COLO829 (cell line): ENCODE data around the gene CEND1.

Experiments used
- DNase-seq: peaks from one replicate; pipeline ENCODE4 v3.0.0; 2012; ENCODE audit warnings: low spot score

Gene CEND1

DNA sequence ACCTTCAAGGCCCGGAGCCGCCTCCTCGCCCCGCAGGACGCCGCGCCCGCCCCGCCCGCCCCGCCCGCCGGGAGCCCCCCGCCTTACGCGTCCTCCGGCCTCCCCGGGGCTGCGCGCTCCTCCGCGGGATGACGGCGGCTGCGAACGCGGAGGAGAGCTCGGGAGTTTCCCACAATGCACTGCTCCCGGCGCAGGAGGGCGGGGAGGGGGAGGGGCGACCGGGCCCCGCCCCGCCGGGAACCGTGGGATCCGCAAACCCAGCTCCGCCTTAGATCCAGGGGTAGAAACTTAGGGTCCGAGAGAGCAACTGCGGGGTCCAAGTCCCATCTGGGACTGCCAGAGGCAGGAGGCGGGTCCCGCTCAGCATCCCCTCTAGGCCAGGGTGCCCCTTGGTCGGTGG is at the start of gene CEND1:
Gene CEND1, minus strand, starts transcription at position 148 of the 400 bp plus-strand sequence. CDS start 1,514 bp downstream, outside the sequence.
- DNase-seq, result no peak

DNA sequence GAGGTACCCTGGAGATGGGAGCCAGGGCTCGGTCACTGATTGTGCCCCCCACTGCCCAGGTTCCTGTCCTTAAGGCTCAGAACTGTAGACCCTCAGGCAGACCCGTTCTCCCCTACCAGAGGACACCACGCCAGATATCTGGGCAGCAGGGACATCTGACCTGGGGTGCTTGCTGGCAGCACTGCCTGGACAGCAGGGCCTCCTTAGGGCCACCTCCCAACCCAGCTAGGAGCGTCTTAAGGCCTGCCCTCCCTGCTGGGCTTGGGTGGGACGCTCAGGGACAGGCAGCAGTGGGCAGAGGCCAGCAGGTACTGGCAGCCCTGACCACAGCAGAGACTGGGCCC is 49.4 kb upstream of the CEND1 start:
- DNase-seq, result no peak

DNA sequence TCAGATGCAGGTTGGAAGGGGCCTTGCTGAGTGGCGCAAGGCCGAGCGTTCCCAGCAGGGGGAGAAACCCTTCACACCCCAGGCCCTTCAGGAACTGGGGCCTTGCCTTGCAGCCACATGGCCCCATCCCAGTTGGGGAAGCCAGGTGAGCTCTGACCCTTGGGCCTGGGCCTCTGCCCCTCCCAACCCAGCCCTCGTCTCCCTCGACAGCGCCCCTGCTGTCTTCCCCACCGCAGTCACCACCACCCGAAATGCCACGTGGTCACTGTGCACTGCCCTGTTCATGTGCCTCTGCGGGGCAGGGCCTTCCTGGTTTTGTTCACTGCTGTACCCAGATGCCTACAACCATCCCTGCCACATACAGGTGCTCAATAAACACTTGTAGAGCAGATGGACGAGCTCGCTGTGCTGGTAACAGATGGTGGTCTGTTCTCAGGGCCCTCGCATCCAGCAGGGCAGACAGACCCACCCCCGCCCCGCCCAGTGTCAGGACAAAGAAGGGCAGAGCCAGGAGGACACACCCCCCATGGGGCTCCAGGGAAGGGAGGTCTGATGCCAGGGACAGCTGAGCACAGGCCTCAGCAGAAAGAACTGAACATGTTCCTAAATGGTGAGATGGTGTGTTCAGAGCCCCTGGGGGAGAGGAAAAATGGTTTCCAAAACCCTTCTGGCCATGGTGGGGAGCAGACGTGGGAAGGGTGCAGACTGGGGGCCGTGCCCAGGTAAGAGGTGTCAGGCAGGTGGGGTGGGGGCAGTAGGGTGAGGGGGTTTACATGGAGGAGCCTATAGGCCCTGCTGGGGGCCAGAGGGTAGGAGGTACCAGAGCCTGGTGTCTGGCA is 48.8 kb upstream of the CEND1 start:
- DNase-seq, result no peak

DNA sequence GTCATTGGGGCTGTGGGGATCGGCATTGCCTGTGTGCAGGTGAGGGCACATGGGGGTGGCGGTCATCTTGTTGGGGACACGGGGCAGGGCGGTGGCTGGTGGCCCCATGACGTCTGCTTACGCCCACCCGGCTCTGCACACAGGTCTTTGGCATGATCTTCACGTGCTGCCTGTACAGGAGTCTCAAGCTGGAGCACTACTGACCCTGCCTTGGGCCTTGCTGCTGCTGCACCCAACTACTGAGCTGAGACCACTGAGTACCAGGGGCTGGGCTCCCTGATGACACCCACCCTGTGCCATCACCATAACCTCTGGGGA is 48.1 kb upstream of the CEND1 start:
- DNase-seq, result no peak

DNA sequence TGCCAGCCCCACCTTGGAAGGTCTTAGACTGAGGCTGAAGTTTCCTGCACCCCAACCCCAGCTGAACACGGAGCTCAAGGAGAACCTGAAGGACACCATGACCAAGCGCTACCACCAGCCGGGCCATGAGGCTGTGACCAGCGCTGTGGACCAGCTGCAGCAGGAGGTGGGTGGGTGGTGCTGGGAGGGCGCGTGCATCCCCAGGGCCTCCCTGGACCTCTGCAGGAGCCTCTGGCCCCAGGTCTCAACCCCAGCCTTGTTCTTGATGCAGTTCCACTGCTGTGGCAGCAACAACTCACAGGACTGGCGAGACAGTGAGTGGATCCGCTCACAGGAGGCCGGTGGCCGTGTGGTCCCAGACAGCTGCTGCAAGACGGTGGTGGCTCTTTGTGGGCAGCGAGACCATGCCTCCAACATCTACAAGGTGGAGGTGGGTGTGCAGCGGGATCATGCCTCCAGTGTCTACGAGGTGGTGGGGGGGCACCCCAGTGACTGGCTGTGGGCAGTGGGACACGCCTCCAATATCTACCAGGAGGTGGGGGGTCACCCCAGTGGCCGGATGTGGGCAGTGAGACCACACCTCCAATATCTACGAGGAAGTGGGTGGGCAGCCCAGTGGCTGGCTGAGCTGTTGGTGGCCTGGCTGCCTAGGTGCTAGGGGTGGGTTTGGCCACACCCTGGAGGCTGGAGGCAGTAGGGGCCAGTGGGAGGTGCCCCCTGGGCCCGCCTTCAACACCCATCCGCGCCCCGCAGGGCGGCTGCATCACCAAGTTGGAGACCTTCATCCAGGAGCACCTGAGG is 47.5 kb upstream of the CEND1 start:
- no peak for DNase-seq

DNA sequence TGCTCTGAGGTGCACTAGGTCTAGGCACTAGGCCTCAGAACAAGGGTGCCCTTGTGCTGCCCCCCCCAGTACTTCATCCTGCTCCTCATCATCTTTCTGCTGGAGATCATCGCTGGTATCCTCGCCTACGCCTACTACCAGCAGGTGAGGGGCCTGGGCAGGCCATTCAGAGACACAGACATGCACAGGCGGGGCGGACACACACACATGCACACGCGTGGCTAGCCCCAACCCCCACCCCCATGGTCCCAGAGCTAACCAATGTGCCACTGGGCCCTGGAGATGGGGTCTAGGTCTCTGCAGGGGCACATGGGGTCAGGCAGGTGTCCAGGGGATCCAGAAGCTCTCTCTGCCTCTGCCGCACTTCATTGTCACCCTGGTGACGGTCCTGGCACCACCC is 46.8 kb upstream of the CEND1 start:
- no peak for DNase-seq

DNA sequence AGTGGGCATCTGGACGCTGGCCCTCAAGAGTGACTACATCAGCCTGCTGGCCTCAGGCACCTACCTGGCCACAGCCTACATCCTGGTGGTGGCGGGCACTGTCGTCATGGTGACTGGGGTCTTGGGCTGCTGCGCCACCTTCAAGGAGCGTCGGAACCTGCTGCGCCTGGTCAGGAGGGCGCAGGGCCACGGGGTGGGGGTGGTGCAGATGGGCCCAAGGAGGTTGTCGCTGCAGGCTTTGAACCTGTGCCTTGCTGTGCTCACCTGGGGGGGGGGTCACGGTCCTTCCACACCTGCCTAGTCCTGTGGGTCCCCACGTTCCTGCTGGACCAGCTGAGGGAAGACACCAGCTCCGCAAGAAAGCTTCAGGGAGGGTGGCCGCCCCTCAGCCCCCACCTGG is 46.4 kb upstream of the CEND1 start:
- no peak for DNase-seq

DNA sequence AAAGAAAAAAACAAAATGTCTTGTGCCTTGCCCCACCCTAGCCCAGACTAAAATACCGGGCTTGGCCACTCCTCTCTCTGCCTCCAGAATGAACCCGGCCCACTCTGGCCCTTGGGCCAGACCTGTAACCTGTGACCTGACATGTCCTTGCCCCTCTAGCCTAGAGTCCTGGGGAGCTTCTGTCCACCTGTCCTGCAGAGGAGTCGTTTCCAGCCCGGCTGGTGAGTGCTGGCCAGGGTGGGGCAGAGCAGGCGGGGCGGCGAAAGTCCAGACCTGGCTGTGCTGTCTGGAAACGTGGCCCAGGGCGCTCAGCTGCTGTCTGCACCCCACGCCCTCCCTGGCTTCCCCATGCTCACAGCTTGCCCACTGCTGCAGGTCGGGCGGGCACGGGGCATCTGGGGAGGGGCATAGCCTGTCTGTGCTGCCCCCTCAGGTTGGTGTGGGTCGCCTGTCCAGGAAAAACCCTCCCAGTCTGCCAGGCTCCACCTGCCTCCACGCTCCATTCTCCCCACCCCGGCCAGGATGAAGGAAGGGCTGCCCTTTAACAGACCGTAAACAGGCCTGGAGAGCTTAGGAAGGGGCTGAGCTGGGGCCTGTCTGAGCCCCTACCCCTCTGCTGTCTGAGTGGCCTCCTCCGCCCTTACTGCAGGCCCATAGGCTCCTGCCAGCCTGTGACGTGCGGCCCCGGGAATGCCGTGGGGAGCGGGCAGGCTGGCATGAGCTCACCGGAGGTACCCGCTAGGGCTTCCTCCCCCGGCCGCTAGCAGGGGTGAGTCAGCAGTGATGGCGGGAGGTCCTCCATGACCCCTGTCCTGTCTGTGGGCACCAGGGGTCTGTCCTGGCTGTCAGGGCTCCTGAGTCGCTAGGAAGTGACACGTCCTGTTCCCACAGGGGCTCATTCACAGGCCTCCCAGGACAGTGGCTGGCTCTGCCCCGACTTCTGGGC is 44.8 kb upstream of the CEND1 start:
- no peak for DNase-seq

DNA sequence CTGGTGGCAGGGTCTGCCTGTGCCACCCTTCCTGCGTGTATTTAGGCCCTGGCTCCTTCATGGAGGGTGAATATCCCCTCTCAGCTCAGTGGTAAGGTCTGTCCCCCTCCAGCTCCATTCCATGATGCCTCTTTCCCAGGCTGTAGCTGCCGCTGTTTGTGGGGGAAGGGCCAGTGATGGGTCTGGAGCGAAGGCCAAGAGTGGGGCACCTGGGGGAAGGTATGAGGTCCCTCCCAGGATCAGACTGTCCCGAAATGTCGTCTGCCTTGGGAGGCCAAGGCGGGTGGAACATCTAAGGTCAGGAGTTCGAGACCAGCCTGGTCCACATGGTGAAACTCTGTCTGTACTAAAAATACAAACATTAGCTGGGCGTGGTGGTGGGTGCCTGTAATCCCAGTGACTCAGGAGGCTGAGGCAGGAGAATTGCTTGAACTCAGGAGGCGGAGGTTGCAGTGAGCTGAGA is 44.0 kb upstream of the CEND1 start:
- no peak for DNase-seq

DNA sequence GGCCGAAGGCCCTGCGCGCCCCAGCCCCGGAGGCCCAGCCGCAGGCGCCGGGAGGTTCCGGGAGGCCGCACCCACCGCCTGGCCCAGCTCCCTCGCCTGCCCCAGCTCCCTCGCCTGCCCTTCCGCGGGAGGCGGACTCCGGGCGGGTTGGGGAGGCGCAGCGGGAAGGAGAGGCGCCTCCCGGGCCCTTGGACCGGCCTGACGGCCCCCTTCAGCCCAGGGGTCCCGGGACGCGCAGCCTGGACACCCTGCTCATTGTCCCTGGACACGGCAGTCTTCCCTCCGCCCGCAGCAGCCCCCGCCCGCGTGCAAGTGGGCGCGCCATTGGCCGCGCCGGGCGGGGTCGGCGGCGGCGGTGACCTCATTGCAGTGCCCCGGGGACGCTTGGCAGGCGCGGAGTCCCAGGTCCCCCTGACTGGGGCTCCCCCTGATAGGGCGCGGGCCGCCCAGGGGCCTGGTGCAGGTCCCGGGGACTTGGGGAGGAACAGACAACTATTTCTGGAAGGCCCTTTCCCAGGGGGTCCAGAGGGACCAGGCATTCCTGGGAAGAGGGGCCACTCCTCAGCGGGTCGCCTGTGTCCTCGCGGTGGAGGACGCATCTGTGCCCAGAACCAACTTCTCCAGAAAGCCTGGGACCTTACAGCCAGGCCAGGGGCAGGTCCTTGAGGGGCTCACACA is 43.4 kb upstream of the CEND1 start:
- no peak for DNase-seq

DNA sequence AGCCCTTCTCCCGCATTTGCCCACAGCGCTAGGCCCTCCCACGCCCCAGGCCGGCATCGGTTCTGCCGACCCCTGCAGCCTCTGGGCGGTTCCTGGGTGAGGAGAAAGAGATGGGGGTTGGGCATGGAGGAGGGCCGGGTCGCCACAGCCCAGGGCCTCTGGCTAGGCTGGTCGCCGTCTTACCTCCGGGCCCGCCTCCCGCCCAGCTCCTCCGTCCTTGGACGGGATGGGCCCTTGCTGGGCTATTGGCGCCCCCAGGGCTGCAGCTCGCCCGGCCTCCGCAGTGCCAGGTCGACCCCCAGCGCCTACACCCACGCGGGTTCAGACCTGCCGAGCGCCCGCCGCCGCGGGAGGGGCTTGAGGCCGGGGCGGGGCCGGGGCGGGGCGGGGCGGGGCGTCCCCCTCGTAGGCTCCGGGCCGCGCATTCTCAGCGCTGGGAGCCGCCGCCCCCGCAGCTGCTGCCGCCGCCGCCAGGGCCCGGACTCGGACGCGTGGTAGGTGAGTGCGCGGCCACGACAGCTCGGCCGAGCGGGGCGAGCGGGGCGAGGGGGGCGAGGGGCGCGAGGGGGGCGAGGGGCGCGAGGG is 42.7 kb upstream of the CEND1 start, which contains the start of gene CD151:
Gene CD151, plus strand, starts transcription at position 424 of the 585 bp plus-strand sequence. CDS start 3,118 bp downstream, outside the sequence.
- DNase-seq, result peak; percentile 39

DNA sequence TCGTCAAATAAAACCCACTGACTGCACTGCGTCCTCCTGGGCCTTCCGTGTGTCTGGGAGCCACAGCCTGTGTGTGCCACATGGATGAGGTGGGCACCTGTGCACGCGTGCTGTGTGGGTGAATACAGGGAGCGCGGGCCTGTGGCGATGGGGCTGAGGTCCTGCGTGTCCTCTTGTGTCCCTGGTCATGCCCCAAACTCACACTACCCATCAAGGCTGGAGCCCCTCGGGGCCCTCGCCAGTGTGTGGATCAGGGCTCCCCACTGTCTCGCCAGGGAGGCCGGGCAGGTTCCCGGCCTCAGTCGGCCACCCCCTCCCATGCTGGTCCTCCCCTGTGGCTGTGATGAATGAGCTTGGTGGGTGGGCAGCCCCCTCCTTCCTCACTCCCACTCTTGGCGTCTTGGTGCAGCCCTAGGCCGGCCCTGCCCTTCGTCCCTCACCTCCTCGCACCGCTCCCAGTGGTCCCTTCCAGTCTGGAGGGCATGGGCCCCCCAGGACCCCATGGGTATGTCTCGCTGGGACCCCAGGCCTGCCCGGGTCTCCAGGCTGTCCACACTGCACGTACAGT is 42.2 kb upstream of the CEND1 start:
- DNase-seq, result no peak

DNA sequence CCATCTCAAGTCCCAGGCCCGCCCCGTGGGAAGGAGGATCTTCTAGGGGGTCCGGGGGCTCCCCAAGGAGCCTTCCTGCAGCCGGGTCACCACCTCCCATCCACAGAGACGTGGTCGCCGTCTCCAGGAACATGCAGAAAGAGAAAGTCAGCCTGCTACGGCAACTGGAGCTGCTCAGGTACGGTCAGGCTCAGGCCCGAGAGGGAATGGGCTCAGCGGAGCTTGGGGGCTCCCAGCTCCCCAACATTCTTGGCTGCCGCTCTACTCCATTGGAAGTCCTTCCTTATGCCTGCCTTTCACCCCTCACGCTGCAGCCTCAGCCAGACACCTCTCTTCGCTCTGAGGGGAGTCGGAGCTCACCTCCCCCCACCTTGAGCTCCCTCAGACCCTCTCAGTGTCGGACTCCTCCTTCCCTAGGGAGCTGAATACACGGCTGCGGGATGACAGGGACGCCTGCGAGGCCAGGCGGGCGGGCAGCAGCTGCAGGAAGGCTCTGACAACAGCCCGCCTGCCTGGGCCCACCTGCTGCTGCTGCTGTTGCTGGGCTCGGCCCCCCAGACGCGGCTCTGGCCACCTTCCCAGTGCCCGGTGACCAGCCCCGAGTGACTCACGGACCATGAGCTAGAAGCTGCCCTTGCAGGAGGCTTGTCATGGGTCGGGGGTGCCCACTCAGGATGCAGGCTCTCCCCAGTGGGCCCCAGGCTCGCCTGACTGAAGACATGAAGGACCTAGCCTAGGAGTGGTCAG is 41.4 kb upstream of the CEND1 start:
- no peak for DNase-seq

DNA sequence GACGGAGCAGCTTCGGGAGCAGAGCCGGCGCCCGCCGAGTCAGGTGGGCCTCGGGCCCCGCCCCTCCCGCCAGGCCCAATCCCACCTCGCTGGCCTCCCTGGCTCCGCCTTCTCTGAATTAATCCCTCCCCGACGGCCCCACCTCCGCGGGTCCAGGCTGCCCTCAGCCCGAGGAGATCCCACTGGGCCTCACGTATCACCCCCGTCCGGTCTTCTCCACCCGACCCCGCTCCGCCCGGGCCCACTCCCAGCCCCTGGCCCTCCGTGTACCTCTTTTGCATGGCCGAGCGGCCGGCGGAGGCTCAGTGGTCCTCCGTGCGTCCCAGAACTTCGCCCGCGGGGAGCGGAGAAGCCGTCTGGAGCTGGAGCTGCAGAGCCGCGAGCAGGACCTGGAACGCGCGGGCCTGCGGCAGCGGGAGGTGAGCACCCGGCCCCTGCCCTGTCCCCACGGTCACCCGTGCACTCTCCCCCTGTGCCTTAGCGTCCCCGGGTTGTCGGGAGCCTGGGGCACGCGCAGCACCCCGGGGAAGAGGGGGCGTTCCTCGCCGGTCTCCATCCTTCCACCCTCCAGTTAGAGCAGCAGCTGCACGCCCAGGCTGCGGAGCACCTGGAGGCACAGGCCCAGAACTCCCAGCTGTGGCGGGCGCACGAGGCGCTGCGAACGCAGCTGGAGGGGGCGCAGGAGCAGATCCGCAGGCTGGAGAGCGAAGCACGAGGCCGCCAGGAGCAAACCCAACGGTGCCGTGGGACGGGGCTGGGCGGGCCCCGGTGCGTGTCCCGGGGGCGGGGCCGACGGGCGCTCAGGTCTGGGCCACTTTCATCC is 40.6 kb upstream of the CEND1 start:
- DNase-seq, result peak; percentile 55

DNA sequence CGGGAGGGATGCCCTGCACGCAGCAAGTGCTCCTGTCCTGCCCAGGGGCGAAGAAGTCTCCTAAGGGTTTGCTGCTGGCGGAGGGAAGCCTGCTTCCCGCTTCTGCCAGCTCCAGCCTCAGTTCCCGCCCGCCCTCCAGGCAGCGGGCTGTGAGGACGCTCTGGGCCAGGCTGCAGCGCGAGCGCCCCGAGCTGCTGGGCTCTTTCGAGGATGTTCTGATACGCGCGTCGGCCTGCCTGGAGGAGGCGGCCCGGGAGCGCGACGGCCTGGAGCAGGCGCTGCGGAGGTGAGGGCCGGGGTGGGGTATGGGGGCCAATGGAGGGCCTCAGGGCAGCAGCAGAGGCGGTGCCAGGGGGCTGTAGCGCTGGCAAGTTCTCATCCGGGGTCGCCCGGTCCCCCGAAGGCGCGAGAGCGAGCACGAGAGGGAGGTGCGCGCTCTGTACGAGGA is 40.0 kb upstream of the CEND1 start:
- no peak for DNase-seq

DNA sequence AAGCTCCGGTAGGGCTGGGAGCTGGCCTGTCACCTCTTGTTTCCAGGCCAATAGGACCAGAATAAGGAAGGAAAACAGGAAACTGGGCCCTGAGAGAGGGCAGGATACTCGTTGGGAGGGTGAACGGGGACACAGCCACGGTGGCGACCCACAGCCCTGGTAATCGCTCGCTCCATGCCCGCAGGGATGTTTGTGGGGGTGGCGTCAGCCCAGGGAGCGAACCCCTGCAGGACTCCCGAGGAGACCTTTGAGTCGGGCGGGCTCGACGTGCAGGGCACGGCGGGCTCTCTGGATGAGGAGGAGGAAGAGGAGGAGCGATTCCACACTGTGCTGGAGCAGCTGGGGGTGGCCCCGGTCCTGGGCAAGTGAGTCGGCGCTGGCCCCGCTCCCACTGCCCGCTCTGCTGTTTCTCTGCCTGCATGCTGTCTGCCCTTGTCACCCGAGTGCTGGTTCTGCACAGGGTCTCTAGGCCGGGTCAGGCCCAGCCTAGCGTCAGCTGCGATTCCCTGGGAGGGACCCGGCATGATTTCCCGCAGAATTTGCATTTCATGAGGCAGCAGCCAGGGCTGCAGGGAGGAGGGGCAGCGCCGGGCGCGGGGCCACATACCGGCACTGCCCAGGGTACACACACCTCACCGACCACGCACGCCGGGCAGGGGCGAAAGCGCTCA is 39.4 kb upstream of the CEND1 start:
- DNase-seq, result no peak

DNA sequence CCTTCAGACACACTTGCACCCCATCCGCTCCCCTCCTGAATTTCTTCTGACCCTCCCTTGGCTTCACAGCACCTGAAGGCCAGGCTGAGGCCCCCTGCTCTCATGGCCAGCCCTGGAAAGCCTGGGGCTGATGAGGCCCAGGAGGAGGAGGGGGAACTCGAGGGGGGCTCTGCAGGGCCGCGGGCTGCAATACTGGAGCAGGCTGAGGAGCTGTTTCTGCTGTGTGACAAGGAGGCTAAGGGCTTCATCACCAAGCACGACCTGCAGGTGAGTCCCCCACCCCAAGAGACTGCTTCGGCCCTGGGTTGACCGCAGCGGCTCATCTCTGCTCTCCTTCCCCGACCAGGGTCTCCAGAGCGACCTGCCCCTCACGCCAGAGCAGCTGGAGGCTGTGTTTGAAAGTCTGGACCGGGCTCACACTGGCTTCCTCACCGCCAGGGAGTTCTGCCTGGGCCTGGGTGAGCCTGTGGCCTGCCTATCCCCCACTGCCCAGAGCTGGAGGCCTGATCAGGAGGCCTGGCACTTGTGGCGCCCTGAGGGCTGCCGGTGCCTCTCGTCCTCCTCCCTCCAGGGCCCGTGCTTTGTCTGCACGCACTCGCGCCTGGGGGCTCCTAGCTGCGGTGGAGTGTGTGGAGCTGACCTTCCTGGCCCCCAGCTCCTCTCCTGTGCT is 38.8 kb upstream of the CEND1 start:
- no peak for DNase-seq

DNA sequence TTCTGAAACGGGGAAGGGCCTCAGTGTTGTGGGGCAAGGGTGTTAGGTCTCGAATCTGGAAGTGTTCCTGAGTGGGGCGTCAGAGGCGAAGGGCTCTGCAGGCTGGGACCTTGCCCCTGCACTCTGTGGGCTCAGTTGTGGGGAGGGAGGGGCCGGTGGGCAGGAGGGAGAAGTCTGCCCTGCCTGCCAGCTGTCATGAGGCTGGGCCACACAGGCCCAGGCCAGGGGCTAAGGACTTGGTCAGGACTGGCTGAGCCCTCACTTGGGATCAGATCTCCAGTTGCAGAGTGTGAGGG is 38.0 kb upstream of the CEND1 start, which contains the start of gene CRACR2B:
Gene CRACR2B, plus strand, starts transcription at position 23 of the 296 bp plus-strand sequence. CDS start 689 bp downstream, outside the sequence.
- no peak for DNase-seq
